HG03139 (cell line): ENCODE results near the gene PRICKLE4.
"Not testable (repeated sequence)": the region's sequence is repeated elsewhere in the genome, so short reads cannot be mapped to it uniquely, and the experiment has no call there.

ENCODE experiments used
- ATAC-seq: cut with Tn5 transposase; IDR thresholded peaks from one replicate; pipeline ENCODE4 v1.9.1; 2021; ENCODE audit not compliant: unreplicated experiment

The PRICKLE4 gene

DNA sequence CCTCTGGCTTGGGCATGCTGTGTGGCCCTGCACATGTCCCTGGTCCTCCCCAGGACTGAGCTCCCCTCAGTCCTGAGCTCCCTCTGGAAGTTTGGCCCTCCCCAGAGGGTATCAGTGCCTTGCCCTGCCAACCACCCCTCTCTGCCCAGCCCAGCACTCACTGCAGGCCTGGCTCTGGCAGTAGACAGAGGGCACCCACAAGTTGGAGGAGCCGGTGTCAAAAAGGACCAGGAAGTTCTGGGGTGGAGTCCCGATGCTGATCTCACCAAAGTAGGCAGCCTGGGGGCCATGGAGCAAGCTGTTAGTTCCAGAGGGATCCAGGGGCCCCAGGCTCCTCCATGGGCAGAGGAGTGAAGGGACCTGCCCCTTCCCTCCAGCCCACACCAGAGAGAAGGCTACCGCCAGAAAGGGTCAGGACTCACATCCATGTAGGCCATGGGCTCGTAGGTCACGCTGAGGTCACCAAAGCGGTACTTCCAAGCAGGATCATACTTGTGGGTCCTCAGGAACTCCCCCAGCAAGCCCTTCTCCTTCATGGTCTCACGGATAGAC is 36.3 kb upstream of the PRICKLE4 start:
- ATAC-seq: no peak

DNA sequence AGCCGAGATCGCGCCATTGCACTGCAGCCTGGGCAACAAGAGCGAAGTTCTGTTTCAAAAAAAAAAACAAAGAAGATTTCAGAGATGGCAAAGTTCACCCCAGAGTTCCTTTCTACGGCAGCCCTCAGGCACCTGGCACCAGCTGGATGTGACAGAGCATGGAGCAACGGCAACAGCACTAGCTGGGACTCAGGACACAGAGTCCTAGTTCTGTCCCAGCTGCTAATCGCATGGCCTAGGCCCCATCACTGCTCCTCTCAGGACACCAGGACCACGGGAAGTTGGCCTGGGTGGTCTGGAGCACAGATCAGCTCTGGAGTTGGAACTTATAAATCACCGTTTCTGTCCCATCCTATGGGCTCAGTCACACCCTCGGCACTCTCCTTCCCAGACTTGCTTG is 34.5 kb upstream of the PRICKLE4 start:
- no peak for ATAC-seq

DNA sequence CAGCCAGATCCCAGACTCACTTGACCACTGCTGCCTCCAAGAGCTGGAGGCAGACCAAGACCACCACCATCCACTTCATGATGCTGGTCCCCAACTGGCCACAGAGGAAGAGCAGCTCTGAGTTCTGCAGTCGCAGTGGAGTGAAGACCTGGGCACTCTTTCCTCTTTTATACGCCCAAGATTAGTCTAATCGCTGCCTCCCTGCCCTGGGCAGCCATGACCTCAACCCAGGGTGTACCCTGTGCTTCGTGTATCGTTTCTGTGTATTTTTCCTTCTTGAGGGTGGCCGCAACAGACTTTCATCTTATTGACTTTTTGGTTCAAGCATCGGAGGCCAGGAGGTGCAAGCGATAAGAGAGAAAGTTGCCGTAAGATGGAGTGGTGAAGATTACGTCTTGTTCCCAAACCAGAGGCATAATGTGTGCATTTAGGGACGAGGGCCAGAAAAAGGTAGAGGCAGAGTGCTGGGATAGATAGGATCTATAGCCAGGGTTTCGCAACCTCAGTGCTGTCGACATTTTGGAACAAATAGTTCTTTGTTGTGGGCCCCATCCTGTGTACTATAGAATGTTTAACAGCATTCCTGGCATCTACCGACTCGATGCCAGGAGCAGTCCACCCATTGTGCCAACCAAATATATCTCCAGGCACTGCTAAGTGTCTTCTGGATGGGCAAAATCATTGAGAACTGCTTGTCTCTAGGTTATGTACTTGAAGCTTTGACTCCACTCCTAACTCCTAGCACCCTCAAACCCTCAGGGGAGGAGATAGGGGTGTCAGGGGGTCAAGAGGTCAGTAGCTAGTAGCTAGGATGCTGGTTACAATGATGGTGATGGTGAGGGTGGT is 33.1 kb upstream of the PRICKLE4 start, which contains the start of gene PGC:
TSS of gene PGC (minus strand) at position 142 of the 846 bp plus-strand sequence. CDS start at position 79, 63 bp downstream.
- no peak for ATAC-seq

DNA sequence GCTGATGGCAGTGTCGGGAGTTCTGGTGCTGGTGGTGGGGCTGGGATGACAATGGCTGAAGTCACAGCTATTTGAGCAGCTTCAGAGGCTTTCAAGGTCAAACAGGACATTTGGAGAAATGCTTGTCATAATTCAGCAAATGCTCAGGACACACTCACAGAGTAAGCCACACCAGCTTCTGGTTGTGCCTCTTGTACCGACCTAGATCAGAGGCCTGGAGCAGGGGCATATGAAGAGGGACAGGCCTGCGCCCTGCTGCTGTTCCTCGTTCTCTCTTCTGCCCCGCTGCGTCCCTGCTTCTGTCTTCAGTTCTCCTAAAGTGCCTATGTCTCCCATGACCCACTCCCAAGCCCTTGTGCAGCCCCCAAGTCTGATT is 32.5 kb upstream of the PRICKLE4 start:
- ATAC-seq: no peak

DNA sequence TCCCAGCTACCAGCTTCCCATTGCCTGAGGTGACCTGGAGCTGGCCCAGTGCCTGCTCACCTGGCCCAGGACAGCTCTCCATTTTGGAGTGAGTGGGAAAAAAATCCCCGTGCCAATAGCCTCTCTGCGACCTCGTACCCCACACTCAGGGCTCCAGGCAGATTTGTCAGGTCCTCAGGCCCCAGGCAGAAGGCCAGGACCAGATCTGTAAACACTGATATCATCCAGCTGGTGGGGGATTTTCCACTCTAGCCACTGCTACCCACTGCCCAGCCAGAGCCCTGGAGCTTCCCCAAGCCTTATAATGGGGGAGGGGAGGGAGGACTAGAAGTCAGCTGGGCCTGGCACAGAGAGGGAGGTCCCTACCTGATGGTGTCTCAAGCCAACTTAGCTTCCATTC is 32.0 kb upstream of the PRICKLE4 start:
- no peak for ATAC-seq

DNA sequence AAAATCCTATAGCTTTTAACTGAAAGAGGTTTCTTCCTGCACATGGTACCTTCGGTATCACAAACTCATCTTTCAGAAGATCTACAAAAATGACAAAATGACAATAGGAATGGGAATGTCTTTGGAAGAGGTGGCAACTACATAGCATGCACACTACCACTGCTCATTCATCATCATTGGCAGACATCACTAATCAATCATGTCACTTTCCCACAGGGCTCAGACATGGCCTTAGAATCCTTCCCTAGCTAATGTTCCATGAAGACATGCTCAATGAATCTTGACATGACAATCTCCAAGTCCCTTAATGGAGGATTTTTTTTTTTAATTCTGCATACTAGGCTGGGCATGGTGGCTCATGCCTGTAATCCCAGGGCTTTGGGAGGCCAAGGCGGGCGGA is 30.2 kb upstream of the PRICKLE4 start:
- no peak for ATAC-seq

DNA sequence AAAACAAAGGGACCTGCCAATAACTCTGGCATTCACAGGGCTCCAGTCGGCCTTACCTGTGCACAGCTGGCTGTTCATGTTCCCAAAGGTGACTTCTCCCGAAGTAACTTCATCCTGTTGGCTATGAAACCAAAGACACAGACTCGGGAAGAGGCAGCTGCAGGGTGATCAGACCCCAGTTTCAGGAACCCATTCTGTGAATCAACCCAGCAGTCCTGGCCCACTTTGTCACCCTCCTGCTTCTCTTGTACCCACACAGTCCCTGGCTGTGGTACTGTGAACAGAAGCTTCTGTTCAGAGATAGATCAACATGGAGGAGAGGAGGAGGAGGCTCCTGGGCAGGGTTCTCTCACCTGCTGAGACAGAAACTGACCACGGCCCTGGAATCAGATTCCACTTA is 24.7 kb upstream of the PRICKLE4 start:
- no peak for ATAC-seq

DNA sequence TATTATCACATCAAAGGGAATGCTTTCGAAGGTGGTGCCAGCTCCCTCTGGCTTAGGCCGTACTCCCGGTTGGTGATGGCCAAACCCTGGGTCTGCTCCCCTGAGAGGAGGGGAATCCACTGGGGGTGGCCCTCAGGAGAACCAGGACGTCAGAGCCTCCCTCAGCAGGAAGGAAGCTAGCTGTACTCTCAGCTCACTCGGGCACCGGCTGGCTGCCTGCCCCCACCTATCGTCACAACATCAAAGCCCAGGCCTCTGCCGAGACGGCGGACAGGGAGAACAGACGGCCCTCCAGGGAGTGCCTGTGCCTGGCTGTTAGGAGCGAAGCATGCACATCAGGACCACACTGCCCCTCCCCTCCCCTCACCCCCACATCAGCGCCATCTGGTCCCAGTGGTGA is 24.2 kb upstream of the PRICKLE4 start:
- ATAC-seq: no peak

DNA sequence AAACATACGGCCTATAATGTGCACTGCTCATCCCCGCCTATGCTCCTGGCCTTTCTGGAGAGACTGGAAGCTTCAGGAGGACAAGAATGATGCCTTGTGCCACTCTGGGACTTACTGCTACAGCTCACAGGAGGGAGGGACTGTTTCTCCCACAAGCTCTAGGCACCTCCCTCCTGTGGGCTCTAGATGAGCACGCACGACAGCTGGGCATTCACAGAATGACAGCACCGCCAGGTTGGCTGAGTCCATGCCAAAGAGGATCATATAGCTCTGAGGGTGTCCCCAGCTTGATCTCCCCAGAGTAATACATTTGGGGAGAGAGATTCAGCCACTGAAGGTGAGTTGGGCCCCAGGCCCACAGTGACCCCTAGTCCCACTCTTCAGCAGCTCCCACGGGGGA is 23.3 kb upstream of the PRICKLE4 start:
- no peak for ATAC-seq

DNA sequence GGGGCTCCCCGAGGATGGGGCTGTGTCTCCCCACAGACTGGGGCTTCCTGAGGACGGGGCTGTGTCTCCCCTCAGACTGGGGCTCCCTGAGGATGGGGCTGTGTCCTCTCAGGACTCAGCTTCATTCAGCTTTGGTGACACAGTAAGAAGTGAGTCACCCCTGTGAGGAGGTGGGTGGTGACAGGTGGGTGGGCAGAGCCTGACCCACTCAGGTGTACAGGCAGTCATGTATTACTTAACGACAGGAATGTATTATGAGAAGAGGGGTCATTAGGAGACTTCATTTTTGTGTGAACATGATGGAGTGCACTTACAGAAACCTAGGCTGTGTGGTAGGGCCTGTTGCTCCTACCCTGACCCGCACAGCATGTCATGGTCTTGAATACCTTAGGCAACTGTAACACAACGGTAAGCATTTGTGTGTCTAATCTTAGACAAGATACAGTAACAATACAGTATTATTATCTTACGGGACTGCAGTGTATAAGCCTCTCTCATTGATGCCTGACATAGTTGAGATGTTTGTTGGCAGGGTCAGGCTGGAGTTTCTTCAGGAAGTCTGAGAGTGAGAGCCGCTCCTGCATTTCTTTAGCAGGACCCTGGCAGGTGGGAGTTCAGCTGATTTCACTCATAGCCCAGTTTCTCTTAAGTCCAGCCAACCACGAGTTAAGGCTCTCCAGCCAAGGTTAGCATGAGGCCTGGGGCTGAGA is 22.5 kb upstream of the PRICKLE4 start:
- ATAC-seq: no peak

DNA sequence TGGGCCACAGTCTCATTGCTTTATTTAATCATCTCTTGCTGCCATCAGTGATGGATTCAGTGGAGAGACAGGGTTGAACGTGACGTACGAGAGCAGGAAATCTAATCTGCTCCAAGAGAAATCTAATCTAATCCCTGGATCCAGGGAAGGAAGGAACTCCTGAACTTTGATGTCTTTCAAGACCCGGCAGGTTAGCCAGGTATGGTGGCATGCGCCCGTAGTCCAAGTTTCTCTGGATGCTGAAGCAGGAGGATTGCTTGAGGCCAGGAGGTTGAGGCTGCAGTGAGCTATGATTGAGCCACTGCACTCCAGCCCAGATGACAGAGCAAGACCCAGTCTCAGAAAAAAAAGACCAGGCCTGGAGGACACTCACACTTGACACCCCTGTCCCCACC is 21.9 kb upstream of the PRICKLE4 start:
- no peak for ATAC-seq

DNA sequence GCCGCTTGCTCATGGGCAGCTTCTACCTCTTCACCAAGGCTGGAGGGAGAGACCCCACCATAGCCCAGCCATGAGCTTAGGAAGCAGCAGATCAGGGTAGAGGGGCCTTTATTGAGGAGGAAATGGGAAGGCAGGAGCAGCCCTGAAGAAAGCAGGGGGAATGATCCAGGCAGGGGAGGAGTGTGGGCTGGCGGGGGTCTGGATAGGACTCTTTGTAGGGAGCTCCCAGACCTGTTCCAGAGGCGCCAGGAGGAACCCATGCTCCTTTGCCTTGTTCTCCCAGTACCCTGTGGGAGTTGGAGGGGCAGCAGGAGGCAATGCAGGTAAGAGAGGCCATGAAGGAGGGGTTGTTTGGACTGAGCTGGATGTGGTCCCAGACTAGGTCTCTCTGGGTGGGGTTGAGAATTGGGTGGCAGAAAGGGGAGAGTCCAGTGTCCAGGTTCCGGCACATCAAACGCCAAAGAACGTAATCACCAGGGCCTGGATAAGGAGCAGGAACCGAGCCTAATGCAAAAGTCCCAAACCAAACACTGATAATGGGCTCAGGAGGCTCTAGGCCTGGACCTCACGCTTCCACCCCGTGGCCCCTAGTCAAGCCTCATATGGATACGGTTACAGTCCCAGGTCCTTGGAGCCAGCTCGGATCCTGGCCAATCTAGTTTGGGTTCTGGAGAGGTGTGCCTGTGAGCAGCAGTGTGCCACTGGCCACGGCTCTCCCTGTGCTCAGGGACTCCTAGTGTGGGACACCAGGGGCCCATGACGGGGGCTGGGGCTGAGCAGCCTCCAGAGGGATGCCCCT is 21.3 kb upstream of the PRICKLE4 start:
- ATAC-seq: no peak

DNA sequence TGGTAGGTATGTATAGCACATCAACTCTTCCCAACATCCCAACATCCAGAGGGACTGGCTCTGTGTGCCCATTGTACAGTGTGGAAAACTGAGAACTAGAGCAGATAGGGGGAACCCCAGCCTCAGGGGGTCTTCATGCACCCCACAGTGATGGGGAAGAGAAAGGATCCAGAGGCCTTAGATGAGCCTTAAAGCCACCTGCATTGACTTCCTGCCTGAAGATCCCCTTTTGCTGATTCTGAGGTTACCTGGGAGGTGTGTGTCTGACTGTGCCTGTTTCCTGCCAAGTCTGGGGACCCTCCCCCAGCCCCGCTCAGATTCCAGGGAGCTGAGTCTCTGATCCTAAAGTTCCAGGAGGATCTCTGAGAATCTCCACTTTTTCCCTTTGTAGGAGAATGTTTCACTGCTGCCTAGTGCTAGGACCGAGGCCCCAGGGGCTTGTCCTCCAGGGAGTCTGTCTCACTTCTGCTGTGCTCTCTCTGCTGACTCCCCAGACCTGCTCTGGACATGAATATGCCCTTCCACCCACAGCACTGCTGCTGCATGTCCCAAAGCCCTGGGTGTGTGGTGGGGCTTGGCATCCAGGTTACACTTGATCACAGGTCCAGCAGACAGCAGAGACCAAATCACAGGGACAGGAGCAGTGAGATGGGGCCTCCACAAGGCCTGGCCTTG is 20.5 kb upstream of the PRICKLE4 start:
- no peak for ATAC-seq

DNA sequence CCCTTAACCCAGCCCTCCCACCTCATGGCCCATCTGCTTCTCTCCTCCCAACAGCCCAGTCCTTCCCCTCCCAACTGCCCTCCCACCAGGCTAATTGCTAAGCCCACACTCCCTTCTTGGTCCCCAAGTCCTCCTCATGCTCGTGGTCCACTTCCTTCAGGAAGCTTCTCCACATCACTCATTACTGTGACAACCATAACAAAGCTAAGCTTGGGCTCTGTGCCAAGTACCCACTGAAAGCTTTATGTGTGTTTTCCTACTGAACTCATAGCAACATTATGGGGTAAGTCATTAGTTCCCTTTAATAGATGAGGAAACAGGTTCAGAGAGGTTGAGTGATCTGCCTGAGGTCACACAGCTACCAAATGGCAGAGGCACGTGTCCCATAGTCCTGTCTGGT is 17.1 kb upstream of the PRICKLE4 start:
- ATAC-seq: no peak

DNA sequence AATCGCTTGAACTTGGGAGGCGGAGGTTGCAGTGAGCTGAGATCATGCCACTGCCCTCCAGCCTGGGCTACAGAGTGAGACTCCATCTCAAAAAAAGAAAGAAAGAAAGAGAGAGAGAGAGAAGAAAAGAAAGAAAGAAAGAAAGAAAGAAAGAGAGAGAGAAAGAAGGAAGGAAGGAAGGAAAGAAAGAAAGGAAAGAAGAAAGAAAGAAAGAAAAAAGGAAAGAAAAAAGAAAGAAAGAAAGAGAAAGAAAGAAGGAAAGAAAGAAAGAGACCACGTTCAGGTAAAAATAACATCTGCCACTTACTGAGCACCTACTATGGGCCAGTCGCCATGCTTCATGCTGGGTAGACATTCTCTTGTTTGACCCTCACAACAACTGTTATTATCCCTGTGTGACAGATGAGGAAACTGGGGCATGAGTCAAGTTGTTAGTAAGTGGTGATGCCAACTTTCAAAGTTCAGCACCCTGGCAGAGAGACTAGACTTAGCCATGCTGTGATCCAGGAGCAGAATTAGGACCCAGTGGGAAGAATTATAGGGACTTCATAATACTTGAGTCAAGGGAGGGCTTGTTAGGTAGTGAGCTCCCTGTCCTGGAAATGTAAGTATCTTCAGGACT is 14.4 kb upstream of the PRICKLE4 start:
- not testable (repeated sequence) for ATAC-seq

DNA sequence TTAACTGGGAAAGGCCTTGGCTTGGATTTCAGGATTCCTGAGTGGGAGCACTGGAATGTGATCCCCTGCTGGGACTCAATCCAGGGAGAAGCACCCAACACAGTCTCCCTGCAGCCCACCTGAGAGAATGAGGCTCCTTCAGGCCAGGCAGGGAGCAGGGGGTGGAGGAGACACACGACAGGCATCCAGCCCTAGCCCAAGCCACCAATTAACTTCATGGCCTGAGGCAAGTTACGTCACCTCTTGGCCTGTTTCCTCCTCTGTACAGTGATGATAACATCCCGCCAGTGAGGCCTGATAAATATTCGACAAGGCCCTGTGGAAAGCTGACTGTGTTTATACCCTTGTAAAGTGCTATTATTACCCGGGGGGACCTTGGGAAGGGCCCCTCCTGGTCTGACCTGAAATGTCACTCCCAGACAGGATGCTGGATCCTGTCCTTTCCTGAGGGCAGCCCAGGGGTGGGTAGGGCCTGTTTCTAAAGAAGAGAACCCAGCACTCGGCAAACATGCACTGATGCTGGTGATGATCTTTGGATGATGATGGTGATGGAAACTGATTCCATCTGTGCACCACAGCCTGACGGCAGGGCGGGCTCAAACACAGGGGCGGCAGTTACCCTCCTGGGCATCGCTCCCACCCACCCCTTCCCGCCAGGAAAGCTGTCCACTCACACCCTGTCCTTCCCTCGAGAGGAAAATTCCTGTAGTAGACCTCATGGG is 13.3 kb upstream of the PRICKLE4 start:
- ATAC-seq: no peak

DNA sequence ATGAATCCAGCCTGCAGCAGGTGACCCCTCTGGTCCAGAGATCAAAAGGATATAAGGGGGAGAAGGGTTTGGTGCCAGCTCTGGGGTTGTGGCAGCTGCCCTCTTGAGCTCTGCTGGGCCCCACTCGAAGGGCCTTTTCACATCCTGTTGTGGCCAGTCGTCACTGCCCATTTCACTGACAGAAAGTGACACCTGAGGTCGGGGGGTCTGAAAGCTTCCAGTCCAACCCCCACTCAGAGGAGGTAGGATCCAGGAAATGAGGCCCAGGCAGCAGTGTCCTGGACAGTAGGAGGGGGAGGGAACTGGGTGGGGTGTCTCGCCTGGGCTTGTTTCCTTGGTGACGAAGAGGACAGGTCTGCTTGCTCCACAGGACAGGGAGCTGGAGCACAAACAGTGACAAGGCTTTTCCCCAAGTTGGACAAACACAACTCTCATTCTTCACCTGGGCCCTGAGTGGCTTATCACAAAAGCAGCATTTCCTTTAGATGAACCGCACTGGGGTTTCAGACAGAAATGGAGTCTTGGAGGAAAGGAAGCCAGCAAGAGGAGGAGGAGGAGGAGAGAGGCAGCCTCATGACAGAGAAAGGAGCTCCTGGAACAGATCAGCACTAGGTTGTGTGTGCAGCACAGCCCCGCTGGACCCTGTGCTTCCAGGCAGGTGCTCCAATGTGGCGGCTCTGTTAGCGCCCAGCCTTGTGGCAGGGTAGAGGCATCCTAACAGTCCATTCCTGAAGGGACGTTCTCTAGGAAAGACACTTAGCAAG is 11.9 kb upstream of the PRICKLE4 start:
- ATAC-seq: no peak

DNA sequence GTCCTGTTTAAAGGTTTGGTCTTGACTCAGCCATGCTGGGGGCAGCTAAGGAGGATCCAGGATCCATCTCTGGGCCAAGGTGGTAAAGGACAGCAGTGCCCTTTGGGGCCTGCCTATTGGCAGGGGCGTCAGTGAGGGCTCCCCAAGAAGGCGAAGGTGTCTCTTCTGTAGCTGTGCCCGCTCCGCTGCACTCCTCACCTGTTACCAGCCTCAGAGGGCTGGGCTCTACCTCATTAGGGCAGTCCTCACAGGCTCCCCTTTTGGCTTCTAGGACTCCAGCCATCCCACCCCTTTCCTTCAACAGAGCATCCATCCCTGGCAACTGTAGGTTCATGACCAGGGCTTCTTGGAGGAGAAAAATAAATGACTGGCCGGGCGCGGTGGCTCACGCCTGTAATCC is 11.2 kb upstream of the PRICKLE4 start:
- no peak for ATAC-seq
